HepG2 (cell line): ENCODE data around the gene TTN. TPM values are rescaled to one million over a fixed set of nuclear protein-coding genes. Genes with fewer than 3 reads are reported as not detected.
A peak's percentile ranks its signal among the peaks of the same experiment; 100 is the strongest.

Experiments used
- ELF4 ChIP-seq: sonication (generic); formaldehyde crosslinking; IDR thresholded peaks from 2 replicates; pipeline ENCODE4 v1.5.0; 2020; ENCODE audit warnings: missing genetic modification reagents, mild to moderate bottlenecking, moderate library complexity, borderline replicate concordance
- ETV6 ChIP-seq: sonication (generic); formaldehyde crosslinking; conservative IDR thresholded peaks from 2 replicates; pipeline ENCODE4 v1.4.0; 2020; ENCODE audit warnings: missing genetic modification reagents
- FOXM1 ChIP-seq: sonication (generic); formaldehyde crosslinking; IDR thresholded peaks from 2 replicates; pipeline ENCODE4 v1.5.0; 2020; ENCODE audit warnings: missing genetic modification reagents
- FUBP1 ChIP-seq: sonication (generic); formaldehyde crosslinking; IDR thresholded peaks from 2 replicates; pipeline ENCODE4 v1.5.1; 2020; ENCODE audit warnings: missing genetic modification reagents, mild to moderate bottlenecking, borderline replicate concordance
- MTA1 ChIP-seq: sonication (generic); formaldehyde crosslinking; IDR thresholded peaks from 2 replicates; pipeline ENCODE4 v1.4.0; 2020; ENCODE audit warnings: missing genetic modification reagents, mild to moderate bottlenecking, borderline replicate concordance
- NFKB2 ChIP-seq: sonication (generic); formaldehyde crosslinking; IDR thresholded peaks from 2 replicates; pipeline ENCODE4 v1.4.0; 2020; ENCODE audit warnings: missing genetic modification reagents, borderline replicate concordance
- SNAPC2 ChIP-seq: sonication (generic); formaldehyde crosslinking; IDR thresholded peaks from 2 replicates; pipeline ENCODE4 v1.8.1; 2022; ENCODE audit warnings: mild to moderate bottlenecking, missing genetic modification reagents
- THRA ChIP-seq: sonication (generic); formaldehyde crosslinking; IDR thresholded peaks from 2 replicates; pipeline ENCODE4 v1.4.0; 2020; ENCODE audit warnings: missing genetic modification reagents, borderline replicate concordance
- ZNF224 ChIP-seq: sonication (generic); formaldehyde crosslinking; IDR thresholded peaks from 2 replicates; pipeline ENCODE4 v1.5.0; 2020; ENCODE audit warnings: mild to moderate bottlenecking, missing genetic modification reagents
- ZNF44 ChIP-seq: sonication (generic); formaldehyde crosslinking; IDR thresholded peaks from 2 replicates; pipeline ENCODE4 v1.5.1; 2020; ENCODE audit warnings: mild to moderate bottlenecking, missing genetic modification reagents
- ZNF777 ChIP-seq: sonication (generic); formaldehyde crosslinking; IDR thresholded peaks from 2 replicates; pipeline ENCODE4 v1.4.0; 2020; ENCODE audit warnings: missing genetic modification reagents
- ZNF839 ChIP-seq: sonication (generic); formaldehyde crosslinking; IDR thresholded peaks from 2 replicates; pipeline ENCODE4 v1.4.0; 2020; ENCODE audit warnings: missing genetic modification reagents, mild to moderate bottlenecking, borderline replicate concordance
- ZNF841 ChIP-seq: sonication (generic); formaldehyde crosslinking; IDR thresholded peaks from 2 replicates; pipeline ENCODE4 v1.8.1; 2023; ENCODE audit warnings: missing genetic modification reagents, borderline replicate concordance
- polyA plus RNA-seq, 8 experiments: library from polyadenylated mRNA; depleted of rRNA in 3 of 8; stranded (reverse) in 7 of 8; unstranded in 1 of 8; fragments of >200 nt; fragmentation: Illumina TruSeq in 4 of 8; extraction: Trizol in 4 of 8; gene quantifications; 2 replicates each; pipeline versions ENCODE4 v1.2.1 to v1.2.3, GENCODE V29; 2011 to 2016; ENCODE audit warnings: low read depth in 4 of 8, missing spikeins in 1 of 8, mixed read lengths in 1 of 8; ENCODE audit not compliant: insufficient read depth in 1 of 8
- total RNA-seq, 5 experiments: library from RNA; depleted of rRNA; stranded (reverse); fragments of >200 nt; fragmentation: Illumina TruSeq; extraction: Trizol; gene quantifications; 2 replicates each; pipeline ENCODE4 v1.2.3, GENCODE V29; 2016; ENCODE audit warnings: low read depth in 1 of 5
- TF ChIP-seq, protein P1 (sequence below): sonication (generic); formaldehyde crosslinking; IDR thresholded peaks from 2 replicates; pipeline ENCODE4 v1.9.0; 2021; ENCODE audit warnings: mild to moderate bottlenecking, missing genetic modification reagents
- TF ChIP-seq, protein P2 (sequence below): sonication (generic); formaldehyde crosslinking; IDR thresholded peaks from 2 replicates; pipeline ENCODE4 v1.9.0; 2022; ENCODE audit warnings: missing genetic modification reagents, mild to moderate bottlenecking, borderline replicate concordance
- TF ChIP-seq, protein P3 (sequence below): sonication (generic); formaldehyde crosslinking; IDR thresholded peaks from 2 replicates; pipeline ENCODE4 v1.8.1; 2023; ENCODE audit warnings: missing genetic modification reagents, mild to moderate bottlenecking, borderline replicate concordance

The TTN gene
- total and polyA plus RNA-seq, 2 of the 13 experiments (the other 11 are each of a cell fraction or from before 2014, with no cell fraction given), result under 0.01 TPM

DNA sequence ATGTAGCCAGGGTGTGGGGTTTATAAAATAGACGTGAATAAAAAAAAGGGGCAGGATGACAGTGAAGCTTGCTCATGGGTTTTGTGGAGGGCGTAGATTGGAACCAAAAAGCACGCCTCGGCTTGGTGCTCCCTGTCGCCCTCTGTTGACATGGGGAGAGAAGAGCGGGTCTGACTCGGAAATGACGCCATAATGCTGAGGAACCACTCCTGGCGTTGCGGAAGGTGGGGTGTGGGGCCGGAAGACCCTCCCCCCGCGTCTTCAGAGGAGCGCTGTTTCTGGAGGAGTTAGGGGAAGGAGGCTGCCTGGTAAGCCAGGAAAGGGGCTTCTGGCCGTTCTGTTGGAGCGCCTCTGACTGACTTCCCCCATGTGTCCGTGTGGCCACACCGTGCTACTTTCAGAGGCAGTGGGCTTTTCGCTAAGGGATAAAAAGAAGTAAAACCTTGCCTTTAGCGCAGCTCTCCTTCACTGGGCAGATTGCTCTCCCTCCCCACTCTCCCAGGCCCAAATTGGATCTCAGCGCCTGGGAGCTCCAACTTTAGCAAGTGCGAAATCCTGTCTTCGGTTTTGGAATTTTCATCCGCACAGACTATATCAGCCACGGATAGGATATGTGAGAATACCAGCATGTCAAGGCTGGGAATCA, 284.1 kb downstream of the TTN start (continued):
- TF ChIP-seq ZNF841 (CRISPR knock-in tag) (no peak), THRA (CRISPR knock-in tag) (no peak), ZNF777 (CRISPR knock-in tag) (no peak), ELF4 (CRISPR knock-in tag) (no peak), NFKB2 (CRISPR knock-in tag) (peak; percentile 44; the same call in 1 of the 2 replicates), ZNF839 (no peak), ETV6 (CRISPR knock-in tag) (no peak), SNAPC2 (no peak), MTA1 (CRISPR knock-in tag) (no peak), ZNF44 (no peak), ZNF224 (no peak), FOXM1 (CRISPR knock-in tag) (no peak), FUBP1 (CRISPR knock-in tag) (no peak)
- TF ChIP-seq, protein P1, sequence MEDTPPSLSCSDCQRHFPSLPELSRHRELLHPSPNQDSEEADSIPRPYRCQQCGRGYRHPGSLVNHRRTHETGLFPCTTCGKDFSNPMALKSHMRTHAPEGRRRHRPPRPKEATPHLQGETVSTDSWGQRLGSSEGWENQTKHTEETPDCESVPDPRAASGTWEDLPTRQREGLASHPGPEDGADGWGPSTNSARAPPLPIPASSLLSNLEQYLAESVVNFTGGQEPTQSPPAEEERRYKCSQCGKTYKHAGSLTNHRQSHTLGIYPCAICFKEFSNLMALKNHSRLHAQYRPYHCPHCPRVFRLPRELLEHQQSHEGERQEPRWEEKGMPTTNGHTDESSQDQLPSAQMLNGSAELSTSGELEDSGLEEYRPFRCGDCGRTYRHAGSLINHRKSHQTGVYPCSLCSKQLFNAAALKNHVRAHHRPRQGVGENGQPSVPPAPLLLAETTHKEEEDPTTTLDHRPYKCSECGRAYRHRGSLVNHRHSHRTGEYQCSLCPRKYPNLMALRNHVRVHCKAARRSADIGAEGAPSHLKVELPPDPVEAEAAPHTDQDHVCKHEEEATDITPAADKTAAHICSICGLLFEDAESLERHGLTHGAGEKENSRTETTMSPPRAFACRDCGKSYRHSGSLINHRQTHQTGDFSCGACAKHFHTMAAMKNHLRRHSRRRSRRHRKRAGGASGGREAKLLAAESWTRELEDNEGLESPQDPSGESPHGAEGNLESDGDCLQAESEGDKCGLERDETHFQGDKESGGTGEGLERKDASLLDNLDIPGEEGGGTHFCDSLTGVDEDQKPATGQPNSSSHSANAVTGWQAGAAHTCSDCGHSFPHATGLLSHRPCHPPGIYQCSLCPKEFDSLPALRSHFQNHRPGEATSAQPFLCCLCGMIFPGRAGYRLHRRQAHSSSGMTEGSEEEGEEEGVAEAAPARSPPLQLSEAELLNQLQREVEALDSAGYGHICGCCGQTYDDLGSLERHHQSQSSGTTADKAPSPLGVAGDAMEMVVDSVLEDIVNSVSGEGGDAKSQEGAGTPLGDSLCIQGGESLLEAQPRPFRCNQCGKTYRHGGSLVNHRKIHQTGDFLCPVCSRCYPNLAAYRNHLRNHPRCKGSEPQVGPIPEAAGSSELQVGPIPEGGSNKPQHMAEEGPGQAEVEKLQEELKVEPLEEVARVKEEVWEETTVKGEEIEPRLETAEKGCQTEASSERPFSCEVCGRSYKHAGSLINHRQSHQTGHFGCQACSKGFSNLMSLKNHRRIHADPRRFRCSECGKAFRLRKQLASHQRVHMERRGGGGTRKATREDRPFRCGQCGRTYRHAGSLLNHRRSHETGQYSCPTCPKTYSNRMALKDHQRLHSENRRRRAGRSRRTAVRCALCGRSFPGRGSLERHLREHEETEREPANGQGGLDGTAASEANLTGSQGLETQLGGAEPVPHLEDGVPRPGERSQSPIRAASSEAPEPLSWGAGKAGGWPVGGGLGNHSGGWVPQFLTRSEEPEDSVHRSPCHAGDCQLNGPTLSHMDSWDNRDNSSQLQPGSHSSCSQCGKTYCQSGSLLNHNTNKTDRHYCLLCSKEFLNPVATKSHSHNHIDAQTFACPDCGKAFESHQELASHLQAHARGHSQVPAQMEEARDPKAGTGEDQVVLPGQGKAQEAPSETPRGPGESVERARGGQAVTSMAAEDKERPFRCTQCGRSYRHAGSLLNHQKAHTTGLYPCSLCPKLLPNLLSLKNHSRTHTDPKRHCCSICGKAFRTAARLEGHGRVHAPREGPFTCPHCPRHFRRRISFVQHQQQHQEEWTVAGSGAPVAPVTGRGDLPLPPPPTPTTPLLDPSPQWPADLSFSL (CRISPR knock-in tag), result no peak
- TF ChIP-seq, protein P2, sequence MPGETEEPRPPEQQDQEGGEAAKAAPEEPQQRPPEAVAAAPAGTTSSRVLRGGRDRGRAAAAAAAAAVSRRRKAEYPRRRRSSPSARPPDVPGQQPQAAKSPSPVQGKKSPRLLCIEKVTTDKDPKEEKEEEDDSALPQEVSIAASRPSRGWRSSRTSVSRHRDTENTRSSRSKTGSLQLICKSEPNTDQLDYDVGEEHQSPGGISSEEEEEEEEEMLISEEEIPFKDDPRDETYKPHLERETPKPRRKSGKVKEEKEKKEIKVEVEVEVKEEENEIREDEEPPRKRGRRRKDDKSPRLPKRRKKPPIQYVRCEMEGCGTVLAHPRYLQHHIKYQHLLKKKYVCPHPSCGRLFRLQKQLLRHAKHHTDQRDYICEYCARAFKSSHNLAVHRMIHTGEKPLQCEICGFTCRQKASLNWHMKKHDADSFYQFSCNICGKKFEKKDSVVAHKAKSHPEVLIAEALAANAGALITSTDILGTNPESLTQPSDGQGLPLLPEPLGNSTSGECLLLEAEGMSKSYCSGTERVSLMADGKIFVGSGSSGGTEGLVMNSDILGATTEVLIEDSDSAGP (CRISPR knock-in tag), result peak; percentile 44; the same call in 1 of the 2 replicates
- TF ChIP-seq, protein P3, sequence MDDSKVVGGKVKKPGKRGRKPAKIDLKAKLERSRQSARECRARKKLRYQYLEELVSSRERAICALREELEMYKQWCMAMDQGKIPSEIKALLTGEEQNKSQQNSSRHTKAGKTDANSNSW, result peak; percentile 26; the same call in 1 of the 2 replicates
